HG03066 (cell line): ENCODE results near the gene NDST4.

ENCODE experiments used
- ATAC-seq: cut with Tn5 transposase; IDR thresholded peaks from one replicate; pipeline ENCODE4 v1.9.1; 2021; ENCODE audit warnings: low read depth; ENCODE audit not compliant: unreplicated experiment

NDST4 gene

DNA sequence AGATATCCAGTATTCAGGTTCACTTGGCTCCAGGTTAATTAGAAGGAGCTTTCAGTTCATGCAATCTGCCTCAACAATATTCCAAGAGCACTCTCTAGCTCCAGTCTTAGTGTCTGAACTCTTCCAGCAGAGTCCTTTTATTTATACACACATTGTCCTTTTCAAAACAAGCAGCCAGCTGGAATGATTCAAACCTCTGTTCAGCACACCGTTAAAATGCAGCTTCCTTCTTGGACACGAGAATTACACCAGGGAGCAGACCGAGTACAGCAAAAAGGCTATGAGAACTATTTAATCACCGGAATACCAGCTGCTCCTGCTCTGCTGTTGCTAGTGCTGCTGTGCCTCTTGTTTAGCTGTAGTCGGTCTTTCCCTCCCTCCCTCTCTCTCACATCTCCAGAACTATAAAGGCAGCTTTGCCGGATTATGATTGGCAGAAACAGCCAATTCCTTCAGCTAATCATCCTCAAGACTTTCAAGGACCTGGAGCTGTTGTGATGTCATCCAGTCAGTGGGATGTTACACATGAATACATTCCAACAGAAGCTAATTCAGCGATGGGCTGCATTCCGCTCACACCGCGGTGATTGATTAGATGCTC, at the start of gene NDST4:
Gene NDST4 (minus strand): TSS at position 115 of the 601 bp plus-strand sequence. CDS start 36,584 bp downstream, outside the sequence.
- no peak for ATAC-seq

DNA sequence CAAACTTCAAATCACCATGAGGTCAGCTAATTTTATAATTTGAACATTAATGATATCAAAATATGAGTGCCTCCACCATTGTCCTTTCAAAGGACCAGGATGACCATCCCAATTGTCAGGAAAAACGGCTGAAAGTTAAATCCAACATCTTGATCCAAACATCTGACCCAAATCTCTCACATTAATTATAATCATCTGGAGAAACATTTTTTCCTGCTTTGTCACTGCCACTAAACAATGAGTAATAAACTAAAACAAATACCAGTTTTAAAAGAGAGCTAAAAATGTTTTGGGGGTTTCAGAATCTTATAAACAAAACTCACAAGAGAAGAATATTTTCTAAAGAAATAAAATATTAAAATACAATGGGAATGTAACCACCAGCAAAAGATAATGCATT, 45.7 kb upstream of the NDST4 start:
- ATAC-seq, result no peak

DNA sequence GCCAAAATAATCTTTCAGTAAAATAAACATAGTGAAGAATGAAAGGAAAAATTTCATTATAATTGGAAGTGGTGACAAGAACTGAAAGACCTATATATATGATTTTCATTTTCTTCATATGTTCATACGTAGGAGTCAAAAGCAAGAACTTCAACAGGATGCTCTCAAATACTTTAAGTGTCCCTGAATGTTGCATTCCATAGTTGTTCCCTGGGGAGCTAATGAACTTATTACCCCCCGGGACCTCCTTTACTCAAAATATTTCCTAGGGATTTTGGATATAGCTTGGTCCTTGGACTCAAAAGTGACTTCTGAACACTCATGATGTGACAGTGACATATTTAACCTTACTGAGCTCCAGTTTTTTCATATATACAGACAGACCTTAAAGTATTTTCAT, 44.9 kb upstream of the NDST4 start:
- no peak for ATAC-seq

DNA sequence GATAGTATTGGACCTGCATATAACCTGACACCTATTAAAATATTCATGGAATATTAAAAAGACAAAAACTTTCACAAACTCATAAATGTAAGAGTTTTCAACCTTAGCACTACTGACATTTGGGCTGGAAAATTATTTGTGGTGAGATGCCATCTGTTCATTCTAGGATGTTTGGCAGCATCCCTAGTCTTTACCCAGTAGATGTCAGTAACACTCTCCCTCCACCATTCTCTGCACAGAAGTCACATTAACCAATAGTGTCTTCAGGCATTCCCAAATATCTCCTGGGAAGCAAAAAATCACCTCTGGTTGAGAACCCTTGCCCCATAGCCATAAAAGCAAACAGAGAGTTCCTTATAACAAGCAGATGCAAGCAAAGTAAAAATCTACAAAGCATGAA, 41.4 kb upstream of the NDST4 start:
- ATAC-seq, result no peak

DNA sequence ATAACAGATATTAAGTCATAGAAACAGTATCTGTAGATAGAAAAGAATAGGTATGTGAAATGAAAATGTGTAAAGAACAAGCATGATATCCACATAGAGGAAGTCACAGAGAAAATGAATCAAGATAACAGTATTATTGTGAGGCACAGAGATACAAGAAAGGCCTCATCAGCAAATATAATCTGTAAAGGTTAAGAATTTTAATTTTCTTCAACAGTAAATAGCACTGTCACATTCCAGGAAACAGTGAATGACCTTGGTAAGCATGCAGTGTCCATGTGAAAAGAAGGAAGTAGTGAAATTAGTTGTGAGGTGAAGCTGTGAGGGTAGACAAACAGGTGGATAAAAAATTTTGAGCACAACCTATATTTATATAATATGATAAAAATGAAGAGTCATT, 39.5 kb upstream of the NDST4 start:
- ATAC-seq, result no peak

DNA sequence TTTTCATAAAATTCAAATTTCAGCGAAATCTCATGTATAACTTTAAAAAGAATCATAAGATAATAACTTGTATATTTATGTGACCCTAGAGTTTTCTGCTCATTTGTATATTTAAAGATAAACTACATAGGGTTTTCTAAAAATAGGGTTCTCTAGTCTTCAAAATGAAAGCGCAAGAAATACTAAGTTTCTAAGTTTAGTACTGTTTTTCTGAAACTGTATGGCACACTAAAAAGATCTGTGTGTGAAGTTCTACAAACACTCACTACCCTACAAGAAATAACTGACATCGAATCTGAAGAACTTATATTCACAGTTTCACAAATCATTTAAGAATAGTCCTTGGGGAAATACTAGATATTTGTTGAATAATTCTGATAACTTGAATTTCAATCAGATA, 38.7 kb upstream of the NDST4 start:
- peak; percentile 71 for ATAC-seq

DNA sequence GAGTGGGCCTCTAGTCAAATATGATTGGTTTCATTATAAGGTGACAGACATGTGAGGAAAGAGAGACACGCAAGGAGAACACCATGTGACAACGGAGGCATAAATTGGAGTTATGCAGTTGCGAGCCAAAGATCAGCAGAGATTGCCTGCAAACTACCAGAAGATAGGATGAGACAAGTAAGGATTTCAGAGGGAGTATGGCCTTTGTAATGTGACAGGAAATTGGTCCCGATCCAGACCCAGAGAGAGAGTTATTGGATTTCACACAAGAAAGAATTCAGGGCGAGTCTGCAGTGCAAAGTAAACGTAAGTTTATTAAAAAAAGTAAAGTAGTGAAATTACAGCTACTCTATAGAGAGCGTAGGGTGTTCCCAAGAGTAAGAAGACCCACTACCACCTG, 35.7 kb upstream of the NDST4 start:
- ATAC-seq, result no peak

DNA sequence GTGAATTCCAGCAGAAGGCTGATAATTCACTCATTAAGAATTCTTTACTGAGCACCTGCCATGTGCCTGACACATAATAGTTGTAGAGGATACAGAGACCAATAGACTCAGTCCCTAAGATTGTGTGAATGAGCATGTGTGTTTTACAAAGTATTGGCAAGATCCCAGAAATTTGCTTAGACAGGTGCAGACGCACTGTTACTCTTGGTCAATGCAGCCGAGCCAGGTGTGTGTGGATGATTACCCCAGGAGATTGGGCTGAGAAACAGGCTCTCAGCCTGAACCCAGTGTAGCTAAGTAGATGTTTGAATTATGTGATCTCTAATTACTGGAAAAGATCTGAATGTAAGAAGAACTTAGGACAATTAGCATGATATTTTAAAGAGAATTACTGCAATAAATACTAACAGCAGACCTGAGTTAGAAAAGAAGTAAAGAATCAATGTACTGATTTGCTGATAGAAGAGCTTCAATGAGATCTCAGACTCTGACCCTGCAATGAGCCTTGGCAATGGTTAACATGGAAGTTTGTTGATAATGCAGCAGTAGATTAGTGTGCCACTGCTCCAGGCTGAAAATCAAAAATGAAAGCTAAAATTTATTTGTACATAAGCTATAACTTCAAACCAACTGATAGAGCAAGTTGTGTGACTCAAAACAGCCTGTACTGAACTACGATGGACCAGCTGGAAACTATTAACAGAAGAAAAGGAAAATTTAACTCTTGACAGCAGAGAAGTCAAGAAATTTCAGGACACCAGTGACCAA, 32.2 kb upstream of the NDST4 start:
- ATAC-seq, result no peak

DNA sequence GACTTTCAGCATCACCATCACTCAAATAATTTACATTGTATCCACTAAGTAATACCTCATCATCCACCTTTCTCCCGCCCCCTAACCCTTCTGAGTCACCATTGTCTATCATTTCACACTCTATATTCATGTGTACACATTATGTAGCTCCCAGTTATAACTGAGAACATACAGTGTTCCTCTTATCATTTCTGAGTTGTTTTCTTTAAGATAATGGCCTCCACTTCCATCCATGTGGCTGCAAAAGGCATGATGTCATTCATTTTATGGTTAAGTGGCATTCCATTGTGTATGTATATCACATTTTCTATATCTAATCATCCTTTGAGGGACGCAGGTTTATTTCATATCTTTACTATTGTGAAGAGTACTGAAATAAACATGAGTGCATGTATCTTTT, 14.6 kb upstream of the NDST4 start:
- ATAC-seq, result no peak

DNA sequence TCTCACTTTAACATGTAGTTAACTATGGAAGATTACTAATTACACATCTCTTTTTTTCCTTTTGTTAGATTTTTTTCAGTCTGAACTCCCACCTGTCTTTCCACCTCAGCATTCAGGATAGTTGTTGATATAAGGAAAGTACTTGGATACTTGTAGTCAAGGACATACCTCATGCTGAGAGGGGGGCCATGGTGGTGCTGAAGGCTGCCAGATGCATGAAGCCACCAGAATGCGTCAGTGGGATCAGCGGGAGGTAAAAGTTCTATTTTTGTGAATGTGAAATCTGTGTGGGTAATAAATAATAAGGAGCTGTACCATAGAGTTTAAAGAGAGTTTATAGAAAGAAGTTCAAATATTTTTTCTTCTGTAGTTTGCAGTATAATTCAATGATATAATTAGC, 13.1 kb upstream of the NDST4 start:
- no peak for ATAC-seq

DNA sequence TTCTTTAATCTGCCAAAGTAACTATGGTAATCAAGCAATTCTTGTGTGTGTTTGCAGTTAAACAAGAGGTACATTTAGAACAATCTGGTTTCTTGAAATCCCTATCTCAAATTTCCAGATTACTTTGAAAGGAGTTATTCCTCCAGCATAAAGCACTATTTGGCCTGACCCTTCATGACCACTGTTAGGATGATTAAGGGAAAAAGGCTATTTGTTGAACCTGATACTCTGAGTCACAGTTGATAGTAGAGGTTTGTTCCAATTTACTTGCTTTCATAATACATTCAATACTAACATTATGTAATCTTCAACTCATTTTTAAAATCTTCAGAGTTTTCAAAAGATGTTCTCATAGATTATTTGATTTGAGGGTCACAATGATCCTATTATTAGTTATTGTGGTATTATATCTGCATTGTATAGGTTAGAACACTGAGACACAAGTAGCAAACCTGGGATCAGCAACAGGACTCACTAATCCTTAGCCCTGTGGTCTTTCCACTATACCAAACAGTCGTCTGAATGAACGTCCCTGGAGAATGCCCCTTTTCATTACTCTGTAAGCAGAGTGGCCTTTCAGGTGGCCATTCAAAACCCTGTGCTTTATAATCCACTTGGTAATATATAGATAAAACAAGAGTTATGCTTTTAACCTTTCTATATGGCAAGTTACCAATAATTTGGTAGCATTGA, 8.1 kb upstream of the NDST4 start:
- ATAC-seq, result no peak

DNA sequence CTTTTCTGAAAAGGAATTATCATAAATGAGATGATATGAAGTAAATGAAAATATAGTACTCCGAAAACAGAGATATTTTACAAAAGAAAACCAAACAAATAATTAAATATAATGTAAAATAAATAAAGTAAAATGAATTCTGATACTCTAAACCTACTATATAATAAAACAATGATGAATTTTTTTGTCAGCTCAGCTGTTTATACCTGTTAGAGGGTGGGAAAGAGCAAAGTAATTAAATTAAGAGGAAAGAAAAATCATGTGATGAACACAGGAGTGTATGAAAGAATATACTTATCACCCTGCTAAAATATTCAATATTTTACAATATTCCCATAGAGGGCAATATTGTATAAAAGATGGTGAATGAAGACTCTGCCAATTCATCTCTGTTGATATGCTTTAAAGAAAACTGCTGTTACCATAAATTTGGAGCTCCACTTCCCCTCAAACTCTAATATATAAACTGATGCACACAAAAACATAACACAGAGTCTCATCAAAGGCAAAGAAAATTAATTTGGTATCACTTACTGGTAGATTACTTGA, 6.5 kb upstream of the NDST4 start:
- ATAC-seq, result no peak

DNA sequence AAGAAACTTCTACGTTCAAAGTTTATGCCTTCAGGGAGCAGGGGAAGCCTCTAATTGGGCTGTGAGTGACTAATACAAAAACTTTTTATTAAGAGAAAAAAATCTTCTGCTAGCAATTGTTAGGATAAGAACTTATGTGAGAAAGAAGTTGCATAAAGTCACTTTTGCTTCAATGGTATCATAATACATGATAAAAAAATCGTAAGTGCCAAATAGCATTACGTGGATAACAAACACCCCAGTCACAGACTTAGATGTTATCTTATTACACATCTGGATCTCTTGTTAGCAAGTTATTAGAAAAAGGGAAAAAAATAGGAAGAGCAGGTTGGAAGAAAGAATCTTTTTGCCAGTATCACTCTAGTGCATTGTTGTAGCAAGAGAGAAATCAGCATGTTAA, 4.2 kb upstream of the NDST4 start:
- ATAC-seq, result no peak

DNA sequence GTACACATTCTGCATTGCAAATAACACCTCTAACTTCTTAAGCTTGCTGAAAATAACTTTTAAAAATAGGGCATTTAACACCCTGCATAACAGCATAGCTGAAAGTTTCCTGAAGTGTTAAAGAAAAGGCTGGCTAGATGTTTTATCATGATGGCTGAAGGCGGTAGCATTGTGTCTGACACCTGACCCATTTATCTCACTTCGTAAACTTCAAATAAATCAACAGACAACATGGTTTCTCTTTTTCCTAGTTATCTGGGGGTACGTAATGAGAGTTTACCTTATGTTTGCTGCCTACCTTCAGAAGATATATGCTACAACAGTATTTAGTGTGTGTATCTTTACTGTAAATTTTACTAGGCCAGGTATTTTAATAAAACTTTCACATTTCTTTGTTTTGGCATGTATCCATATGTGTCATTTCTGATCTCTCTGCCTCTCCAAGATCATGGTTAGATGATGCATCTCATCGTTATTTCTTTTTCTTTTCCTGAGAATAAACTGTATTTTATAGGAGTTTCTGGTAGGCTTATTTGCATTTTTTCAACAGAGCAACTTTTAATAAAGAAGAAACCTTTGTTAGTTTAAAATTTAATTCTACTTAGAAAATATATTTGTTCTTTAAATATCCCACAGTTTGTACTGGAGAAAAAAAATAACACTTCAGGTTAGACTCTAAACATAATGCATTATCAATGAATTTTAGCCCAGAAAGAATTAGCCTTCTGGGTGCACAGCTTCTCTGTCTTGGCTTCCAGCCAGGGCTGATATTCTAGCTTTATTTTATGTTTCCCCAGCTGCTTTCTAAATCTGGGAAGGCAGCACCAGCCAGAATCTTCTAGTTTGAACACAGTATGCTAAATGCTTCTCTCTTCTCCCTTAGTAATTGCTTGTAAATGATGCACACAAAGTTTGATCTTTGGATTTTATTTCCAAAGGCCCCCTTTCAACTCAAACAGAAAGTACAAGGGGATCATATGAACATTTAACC, 2.9 kb downstream of the NDST4 start:
- no peak for ATAC-seq

DNA sequence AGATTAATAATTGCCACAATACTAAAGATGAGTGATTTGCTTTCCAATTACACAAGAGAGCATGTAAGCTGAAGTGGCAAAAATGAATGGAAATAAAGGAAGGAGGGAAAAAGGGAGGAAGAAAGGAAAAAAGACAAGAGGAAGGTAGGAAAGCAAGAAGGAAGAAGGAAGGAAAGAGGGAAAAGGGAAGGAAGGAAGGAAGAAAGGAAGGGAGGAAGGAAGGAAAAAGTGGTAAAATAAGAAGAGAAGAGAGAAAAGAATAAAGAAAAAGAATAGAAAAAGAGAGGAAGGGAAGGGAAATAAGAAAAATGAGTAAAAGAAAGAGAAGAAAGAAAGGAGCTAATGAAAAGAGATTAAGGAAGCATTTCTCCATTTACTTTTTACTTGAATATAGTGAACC, 4.6 kb downstream of the NDST4 start:
- ATAC-seq, result no peak

DNA sequence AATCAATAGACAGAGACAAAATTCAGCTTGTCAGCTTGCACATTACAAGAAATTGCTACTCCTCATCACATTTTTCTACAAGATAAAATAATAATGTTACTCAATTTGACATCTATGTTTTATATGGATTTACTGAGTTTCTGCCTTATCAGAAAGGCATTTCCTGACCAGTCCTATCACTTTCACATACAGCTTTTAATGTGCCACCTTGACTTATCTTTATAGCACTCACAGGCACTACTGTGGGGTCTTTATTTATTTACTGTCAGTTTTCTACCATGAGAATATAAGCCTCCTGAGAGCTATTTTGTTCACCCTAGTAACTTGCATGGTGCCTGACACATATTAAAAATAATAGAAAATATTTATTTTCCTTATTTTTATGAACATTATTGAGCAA, 6.0 kb downstream of the NDST4 start:
- no peak for ATAC-seq

DNA sequence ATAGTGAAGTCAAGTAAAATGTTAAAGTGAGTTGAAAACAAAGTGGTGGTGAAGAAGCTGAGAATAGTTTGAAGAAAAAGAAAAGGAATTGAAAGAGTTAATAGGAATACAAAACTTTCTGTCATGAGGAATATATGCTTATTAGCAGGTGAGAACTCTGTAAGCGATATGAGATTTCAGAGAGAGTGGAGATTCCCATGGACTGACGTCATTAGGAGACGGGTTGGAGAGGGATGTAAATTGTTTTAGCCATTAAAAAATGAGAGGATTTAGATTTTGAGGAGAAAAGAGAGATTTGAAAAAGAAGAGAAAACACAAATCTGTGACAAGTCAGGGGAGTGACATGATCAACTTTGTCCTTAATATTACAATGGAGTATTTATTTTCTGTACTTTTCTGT, 11.7 kb downstream of the NDST4 start:
- no peak for ATAC-seq

DNA sequence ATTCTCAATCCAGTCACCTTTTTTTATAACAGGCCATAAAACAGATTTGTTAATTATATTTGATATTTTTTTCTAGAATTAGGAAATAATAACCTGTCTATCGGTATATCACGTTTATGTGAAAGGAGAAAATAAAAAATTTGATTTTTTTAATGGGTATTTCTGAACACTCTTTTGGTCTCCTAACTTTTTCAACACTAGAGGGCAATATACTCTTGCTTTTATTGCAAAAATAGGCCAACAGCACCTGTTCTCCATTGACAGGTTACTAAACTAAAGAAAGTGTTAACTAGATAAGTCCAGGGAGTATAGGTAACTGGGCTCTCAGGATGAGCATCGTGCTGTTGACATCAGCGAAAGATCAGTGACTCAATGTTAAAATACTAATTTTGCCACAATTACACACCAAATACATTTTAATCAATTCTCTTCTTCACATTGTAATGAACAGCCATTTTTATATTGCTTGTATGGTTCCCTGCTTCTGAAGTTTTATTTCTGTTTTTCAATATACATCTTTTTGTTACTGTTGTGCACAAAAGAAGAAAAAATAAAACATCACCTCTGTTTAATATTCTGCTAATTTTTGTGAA, 22.8 kb downstream of the NDST4 start:
- ATAC-seq, result no peak

DNA sequence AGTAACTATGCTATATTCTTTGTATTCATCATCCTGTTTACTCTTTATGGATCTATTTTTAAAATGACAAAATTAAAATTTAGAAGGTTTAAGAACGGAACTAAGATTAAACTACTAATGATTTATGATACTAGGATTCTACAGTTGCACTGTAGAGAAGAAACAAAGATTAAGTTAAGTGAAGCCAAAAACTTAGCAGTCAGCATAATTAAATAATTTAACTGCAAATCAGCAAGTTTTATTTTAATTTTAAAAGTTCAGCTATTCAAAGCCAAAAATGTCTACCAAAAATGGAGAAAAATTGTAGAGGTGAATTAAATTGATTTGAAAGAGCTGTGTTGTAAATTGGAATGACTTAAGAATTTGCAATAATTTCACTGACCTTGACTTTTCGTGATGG, 30.8 kb downstream of the NDST4 start:
- ATAC-seq, result no peak

DNA sequence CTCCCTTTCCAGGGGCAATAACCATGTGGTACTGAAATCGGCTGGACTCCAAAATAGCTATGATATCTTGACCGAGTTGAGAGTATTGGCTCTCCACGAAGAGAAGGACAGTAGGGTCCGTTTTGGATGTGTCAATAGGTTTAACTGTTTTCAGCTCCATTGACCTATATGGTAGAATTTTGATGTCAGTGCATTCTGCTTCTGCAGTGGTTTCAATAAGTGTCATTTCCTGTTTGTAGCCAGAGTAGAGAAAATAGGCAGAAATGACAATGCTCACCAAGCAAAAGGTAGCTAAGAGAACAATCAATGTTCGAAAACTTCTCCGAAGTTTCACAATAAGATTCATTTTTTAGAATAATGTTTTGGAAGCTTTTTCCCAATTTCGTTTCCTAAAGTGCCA, 36.7 kb downstream of the NDST4 start:
- ATAC-seq, result no peak
